GM18505 (cell line): Measurements from ENCODE around the gene PIK3R6.

Source experiments
- ATAC-seq: cut with Tn5 transposase; IDR thresholded peaks from one replicate; pipeline ENCODE4 v1.9.1; 2021; ENCODE audit not compliant: unreplicated experiment
- POLR2A ChIP-seq: IDR thresholded peaks from 4 replicates; pipeline ENCODE4 v1.6.1; 2011; ENCODE audit warnings: borderline replicate concordance; ENCODE audit not compliant: insufficient read depth, insufficient read length; ENCODE audit errors: extremely low read depth

PIK3R6 gene

DNA sequence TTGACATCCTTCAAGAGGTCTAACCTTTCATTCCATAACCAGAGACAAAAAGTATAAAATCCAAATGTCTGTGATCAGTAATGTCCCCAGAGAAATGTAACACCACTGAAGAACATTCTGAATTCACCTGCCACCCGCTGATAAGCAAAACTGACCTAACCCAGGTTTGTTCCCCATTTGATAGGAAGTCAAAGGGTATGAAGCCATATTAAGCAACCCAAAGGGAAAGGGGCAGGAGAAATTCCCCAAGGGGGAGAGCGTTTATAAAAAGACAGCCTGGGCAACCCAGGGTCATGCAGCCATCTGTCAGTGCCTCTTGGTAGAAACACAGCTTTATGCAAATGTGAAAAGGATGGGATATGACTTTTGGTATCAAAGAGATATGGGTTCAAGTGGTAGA is 30.7 kb upstream of the PIK3R6 start:
- ATAC-seq: no peak
- TF ChIP-seq POLR2A: no peak

DNA sequence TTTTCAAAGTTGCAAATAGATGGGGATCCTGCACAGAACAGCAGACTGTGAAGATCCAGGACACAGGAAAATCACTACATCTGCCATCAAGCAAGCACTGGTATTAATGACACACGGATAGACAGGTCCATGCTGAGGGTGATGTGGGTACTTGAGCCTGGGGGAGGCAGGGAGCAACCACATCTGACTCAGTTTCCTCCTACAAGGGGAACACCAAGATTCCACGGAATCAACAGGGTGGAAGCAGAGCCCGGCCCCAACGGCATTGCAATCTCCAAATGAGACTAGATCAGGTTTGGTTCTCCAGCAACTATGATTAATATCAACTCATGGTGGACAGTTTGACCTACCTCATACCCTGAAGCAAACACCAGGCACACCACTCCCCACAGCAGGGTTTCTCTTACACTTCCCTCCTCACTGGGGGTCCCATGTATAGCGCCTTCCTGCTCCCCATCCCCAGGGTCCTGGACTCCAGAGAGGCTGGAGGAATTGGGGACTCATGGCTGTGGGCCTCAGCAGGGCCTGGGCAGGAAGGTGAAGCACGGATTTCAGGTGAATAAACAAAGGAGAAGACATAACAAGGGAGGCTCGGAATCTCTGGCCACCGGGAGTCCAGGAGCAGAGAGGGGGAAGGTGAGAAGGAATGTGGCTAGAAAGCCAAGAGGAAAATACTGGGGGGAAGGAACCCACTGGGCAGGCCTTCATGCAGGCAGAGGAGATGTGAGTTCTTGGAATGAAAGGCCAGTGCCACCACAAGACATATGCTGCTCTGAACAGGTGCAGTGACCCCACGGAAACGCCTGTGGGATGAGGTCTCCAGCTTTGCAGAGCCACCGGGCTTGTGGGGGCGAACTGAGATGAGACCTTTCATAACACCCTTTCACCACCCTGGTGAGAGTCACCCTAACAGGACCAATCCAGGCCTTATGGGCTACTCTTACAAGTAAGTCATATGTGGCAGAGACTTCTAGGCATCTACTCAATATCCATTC is 29.5 kb upstream of the PIK3R6 start:
- no peak for TF ChIP-seq POLR2A
- ATAC-seq: no peak

DNA sequence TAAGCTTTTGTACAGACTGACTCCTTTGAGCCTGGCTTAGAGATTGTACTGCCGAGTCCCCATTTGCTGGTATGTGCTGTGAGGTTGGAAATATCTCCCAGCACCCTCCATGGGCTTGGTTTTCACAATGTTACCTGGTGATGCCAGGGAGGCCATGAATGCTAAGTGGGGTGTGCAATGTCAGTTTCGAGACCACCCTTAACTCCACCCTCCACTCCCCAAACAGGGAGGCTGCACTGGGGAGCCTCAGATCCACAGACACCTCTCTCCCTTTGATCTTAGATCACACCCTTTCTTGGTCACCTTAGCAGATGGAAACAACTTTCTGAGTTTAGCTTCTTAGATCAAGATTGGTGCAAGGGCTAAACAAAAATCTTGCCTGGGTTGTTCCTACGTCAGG is 28.6 kb upstream of the PIK3R6 start:
- TF ChIP-seq POLR2A: no peak
- ATAC-seq: no peak

DNA sequence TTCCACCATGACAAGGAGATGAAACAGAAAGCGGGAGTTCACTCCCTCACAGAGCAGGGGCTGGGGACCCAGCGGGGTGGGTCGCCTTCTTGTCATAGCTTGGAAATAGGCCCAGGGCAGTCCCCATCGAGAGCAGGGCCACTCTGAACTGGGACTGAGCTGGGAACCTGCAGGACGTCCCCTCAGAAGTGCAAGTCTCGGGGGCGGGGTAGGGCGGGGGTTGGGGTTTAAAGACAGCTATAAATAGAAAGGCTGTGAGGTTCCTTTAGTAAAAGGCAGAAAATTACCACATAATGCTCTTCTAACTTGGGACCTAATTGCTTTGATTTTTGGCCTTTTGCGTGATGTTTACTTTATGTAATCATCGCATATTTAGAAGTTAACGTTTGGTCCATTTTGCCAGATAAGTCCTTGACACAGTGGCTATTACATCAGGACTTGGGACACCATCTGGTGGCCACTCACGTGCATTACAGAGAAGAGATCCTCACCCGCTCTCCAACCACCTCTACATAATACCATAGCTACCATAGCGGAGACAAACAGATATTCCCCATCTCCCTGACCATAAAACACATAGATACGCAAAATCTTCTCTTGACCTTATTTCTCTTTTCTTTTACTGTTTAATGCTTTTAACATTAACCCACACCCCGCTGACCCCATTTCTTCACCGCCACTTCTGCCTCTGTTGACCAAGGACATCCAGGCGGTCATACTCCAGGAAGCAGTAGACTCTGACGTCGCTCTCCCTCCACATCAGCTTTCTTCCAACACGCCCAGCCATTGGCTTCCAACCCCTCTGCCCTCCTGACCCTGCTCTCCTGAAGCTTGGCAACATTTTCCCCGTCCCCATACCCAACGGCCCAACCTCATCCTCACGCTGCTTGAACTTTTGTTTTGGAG is 27.5 kb upstream of the PIK3R6 start:
- ATAC-seq: no peak
- TF ChIP-seq POLR2A: peak; percentile 45

DNA sequence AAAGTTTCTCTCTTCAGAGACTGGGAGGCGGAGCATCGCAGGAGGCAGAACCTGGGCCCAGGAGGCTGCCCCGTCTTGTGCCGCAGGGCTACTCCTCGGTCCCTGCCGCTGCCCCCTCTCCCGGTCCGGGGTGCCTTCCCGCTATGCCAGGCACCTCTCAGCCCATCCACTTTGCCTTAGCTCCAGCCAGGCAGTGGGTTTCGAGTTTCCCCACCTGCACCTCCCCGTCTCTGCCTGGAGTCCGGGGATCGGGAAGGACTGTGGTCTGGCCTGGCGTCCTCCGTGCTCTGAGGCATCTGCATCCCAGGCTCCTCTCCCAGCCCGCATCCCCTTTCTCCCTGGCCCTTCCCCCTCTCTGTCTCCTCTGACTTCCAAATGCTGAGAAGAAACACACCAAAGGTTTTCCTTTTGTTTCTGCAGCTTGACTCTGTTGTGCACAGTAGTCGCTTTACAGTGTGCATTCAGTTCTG is 26.8 kb upstream of the PIK3R6 start:
- TF ChIP-seq POLR2A: no peak
- ATAC-seq: no peak

DNA sequence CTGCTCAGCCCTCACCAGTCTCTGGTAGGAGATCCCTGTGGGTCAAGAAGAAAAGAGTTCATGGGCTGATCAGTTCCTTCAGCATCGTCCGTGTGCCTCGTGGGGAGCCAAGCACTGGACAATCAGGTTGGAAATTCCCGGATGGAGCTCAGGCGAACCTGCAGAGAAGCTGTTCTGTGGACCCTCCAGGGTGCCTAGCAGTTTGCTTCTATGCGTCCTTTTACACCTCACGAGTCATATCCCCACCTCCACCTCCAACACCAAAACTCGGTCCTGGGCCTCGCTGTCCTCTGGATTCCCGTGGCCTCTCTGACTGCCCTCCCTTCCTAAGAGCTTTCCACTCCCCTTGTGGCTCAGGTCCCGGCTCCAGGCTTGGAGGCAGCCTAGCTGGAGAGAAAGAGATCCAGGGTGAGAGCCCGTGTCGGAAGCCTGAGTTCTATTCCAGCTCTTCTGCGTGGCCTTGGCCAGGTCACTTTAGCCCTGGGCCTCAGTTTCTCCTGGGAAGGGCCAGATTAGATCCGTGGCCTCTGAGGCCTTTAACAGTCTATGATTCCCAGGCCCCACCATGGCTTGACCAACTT is 26.2 kb upstream of the PIK3R6 start:
- no peak for ATAC-seq
- TF ChIP-seq POLR2A: no peak

DNA sequence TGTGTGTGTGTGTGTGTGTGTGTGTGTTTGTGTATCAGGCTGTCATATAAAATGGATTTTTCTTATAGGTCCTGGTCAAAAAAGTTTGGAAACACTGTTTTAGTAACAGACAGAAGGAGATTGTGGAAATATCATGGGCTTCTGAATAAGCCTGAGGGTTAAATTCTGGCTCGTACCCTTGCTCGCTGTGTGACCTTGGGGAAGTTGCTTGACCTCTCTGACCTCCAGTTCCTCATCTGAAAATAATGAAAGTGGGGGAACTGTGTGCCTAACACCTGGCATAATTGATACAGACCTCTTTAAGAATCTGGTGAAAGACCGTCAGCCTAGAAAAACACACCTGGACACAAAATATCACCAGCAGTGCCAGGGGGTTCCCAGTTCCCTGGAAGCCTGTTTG is 25.6 kb upstream of the PIK3R6 start:
- no peak for TF ChIP-seq POLR2A
- no peak for ATAC-seq

DNA sequence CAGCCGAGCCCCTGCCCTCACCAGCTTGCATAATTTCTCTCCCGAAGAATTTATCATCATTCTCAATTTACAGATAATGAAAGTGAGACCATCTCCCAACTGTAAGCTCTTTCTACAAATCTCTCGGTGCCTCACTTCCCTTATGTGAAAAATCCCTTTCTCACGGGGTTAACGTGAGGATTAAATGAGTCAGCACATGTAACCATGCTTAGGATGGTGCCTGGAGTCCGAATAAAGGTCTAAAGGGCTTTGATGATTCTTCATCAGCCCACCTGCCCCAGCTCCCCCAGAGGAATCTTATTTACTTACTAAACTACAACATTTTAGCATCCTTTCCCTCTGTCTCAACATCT is 24.8 kb upstream of the PIK3R6 start:
- TF ChIP-seq POLR2A: no peak
- ATAC-seq: no peak

DNA sequence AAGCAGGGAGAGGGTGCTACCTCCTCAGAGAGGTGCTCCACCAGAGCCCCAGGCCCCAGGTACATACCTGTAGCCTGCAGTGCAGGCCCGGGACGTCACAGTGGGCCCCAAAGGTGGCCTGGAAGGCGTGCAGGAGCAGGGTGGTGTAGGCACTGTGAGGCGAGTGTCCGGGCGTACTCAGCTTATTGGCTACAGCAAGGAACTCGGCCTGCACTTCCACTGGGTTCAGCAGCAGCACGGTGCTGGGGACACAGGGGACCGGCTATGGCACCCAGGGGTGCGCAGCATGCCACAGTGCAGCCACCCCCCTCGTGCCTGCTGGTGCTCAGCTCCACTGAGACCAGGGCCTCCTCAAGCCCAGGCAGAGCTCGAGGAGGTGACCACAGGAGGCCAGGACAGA is 23.2 kb upstream of the PIK3R6 start:
- no peak for ATAC-seq
- TF ChIP-seq POLR2A: peak; percentile 5

DNA sequence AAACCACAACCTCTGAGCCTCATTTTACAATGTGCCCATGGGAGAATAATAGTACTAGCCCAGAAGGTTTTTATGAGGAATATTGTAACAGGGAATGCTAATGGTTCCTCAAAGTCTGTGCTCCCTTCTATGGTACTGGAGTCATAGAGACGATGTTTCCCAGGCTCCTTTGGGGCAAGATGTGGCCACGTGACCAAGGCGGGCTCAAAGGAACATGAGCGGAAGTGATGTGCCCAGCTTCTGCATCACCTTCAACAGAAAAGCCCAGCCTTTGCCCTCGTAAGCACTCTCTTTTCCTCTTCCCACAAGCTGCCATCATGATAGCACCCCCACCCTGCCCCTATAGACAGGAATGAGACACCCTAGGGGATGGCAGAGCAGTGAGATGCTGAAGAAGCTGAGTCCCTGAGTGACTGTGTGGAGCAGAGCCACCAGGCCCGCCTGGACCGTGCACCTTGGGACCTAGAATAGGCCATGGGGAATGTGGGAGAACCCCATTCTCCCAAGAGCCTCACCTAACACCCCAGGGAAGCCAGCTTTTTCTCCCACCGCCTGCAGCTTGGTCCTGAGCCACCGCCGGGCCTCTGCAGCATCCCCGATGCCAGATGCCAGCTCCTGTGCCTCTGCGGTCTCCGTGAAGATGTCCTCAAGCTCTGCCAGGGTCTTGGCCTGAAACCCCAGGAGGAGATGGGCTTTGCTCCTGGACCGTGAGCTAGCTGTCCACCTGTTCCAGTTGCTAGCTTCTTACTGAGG is 22.2 kb upstream of the PIK3R6 start:
- ATAC-seq: no peak
- no peak for TF ChIP-seq POLR2A

DNA sequence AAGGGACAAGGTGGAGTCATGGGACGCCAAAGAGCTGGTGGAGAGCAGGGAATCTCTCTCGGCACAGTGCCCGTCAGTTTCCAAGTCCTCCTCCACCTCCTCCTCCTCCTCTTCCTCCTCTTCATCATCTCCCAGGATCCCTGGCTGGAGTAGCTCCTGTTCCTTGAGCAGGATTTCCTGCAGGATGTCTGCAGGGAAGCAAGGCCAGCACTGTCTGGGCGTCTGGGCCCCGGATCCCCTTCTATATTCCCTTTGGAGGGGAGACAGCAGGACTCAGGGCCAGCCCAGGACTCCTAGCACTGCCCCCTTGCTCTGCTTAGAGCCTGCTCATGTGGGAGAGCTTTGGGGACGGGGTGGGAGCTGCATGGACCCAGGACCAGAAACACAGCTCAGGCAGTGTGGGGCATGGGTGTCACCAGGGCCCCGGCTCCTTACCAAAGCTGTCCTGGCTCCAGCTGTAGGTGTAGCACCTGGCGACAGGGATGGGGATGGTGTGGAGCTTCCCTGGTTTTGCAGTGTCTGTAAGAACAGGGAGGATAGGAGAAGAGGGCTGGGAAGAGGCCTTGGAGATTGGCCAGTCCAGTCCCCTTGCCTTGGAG is 21.3 kb upstream of the PIK3R6 start:
- TF ChIP-seq POLR2A: no peak
- no peak for ATAC-seq

DNA sequence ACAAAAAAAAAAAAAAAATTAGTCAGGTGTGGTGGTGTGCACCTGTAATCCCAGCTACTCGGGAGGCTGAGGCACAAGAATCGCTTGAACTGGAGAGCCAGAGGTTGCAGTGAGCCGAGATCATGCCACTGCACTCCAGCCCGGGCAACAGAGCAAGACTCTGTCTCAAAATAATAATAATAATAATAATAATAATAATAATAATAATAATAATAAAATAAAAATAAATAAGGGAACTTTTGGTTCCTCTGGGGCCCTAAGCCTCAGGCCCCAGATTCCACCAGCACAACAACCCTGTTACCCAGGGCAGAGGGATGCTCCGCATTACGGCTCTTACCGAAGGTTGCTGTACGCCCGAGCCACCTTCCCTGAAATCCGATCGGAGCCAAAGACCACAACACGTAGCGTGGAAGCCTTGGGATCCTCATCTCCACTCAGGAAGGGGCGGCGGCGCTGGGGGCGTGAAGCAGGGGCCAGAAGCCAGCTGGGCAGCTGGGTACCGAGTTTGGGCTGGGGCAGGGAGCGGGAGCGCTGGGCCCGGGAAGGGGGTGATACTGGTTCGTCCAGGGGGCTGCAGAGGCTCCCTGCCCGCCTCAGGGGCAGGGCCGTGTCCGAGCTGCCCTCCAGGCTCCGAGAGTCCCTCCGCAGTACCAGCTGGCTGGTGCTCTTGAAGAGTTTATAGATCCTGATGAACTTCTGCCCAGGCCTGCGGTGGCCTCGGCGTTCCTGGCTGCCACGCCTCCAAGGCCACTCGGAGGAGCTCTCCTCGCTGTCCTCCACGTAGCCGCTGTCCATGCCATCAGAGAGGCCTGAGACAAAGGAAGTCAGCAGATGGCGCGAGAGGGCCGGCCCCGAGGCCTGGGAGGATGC is 20.6 kb upstream of the PIK3R6 start:
- no peak for TF ChIP-seq POLR2A

DNA sequence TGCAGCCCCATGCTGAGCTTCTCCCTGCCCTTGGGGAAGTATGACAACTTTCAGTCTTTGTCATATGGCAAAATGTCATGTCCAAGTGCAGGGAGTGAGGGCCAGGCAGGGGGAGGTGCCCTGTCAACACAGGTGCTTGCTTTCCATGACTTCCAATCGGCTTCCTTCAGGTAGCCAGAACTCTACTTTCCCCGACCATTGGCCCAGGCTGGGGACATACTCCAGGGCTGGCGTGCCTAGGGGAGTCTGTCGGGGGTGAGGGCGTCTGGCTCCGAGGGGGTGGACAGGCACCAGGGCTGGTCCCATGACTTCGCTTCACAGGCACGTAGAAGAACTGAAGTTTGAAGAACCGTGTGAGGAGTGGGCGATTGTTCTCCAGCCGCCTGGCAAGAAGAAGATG is 19.8 kb upstream of the PIK3R6 start:
- no peak for TF ChIP-seq POLR2A
- no peak for ATAC-seq

More for the DNA sequence above, 20.6 kb upstream of the PIK3R6 start:
- no peak for ATAC-seq
